ENCODE data around the gene TENT5C. TPM values are rescaled to one million over a fixed set of nuclear protein-coding genes. Genes with fewer than 3 reads are reported as not detected.

The TENT5C gene
- total and polyA plus RNA-seq, 9 of the 15 experiments (the other 6 are each of a cell fraction or from before 2014, with no cell fraction given): 1.8 to 7.7 (median 4.0) TPM

GRCh38 chr1:117621316-117621715 lies 15.5 kb downstream of the TENT5C start:
- no peak for FAIRE-seq
- no peak overlapping the region for H3K4me3 ChIP-seq
- intact Hi-C loops (cut with micrococcal nuclease): no loop called here

More at GRCh38 chr1:117621316-117621715, 15.5 kb downstream of the TENT5C start:
- POLR2A ChIA-PET: interaction anchor here (1.3 to 24.8 kb wide), 2 partner anchors 9 to 12 kb away, joined by 4 to 383 read pairs; partner anchors contain the start of gene TENT5C
- peaks cover 21% of the 10 kb centered on the region for H3K36me3 ChIP-seq (ENCODE audit: control insufficient read depth, insufficient read depth, low read length)
- TF ChIP-seq THAP12 (CRISPR knock-in tag; IDR thresholded peaks at IDR 0.05) (no peak), PYGO2 (tag; IDR thresholded peaks at IDR 0.05) (no peak), MTA2 (IDR thresholded peaks at IDR 0.05; ENCODE audit: low read depth) (no peak), PHB (CRISPR knock-in tag; IDR thresholded peaks at IDR 0.05) (no peak), ZBED1 (IDR thresholded peaks at IDR 0.05) (no peak), RBM39 (optimal IDR thresholded peaks at IDR 0.05; ENCODE audit: low read depth, low read length) (no peak), PHB2 (IDR thresholded peaks at IDR 0.05; ENCODE audit: low read depth) (no peak), BDP1 (IDR thresholded peaks at IDR 0.05; ENCODE audit: insufficient read depth, insufficient read length) (no peak), PTBP1 (IDR thresholded peaks at IDR 0.05; ENCODE audit: low read depth, low read length) (no peak), KDM4B (IDR thresholded peaks at IDR 0.05; ENCODE audit: borderline replicate concordance in 2 of 2, low read depth in 1 of 2) (no peak), MLX (CRISPR knock-in tag; conservative IDR thresholded peaks at IDR 0.05) (no peak), KDM2B (CRISPR knock-in tag; IDR thresholded peaks at IDR 0.05) (no peak), FOXK1 (CRISPR knock-in tag; IDR thresholded peaks at IDR 0.05; ENCODE audit: borderline replicate concordance) (no peak), ZZZ3 (IDR thresholded peaks at IDR 0.05) (no peak), MAZ (CRISPR knock-in tag; conservative IDR thresholded peaks at IDR 0.05 in 1 of 2, IDR thresholded peaks at IDR 0.05 in 1 of 2) (no peak), RBM25 (IDR thresholded peaks at IDR 0.05; ENCODE audit: low read depth, low read length, severe bottlenecking) (no peak), NCOA1 (IDR thresholded peaks at IDR 0.05; ENCODE audit: low read depth) (no peak), ZNF140 (CRISPR knock-in tag; IDR thresholded peaks at IDR 0.05) (no peak)
- TF ChIP-seq, protein P1, sequence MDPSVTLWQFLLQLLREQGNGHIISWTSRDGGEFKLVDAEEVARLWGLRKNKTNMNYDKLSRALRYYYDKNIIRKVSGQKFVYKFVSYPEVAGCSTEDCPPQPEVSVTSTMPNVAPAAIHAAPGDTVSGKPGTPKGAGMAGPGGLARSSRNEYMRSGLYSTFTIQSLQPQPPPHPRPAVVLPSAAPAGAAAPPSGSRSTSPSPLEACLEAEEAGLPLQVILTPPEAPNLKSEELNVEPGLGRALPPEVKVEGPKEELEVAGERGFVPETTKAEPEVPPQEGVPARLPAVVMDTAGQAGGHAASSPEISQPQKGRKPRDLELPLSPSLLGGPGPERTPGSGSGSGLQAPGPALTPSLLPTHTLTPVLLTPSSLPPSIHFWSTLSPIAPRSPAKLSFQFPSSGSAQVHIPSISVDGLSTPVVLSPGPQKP (CRISPR knock-in tag; IDR thresholded peaks at IDR 0.05): no peak
- H3K27ac ChIP-seq (ENCODE audit: extremely low read depth, low read depth, low read length): no peak overlapping the region
- 0 out of 2 replicates have a peak, but pooled peaks cover 6% of the 10 kb centered on the region for H4K20me1 ChIP-seq (replicated peaks; ENCODE audit: control insufficient read depth, insufficient read depth, low read length)
- H2AFZ ChIP-seq (ENCODE audit: low read depth, low read length): no peak overlapping the region
- peaks cover 56% of the 10 kb centered on the region for H3K79me2 ChIP-seq (ENCODE audit: control insufficient read depth, insufficient read depth, low read length)
- peaks cover 4 to 24% of the 10 kb centered on the region in 2 experiments; a peak in 4 of 5 replicates for H3K4me1 ChIP-seq (replicated peaks in 1 of 2; ENCODE audit: control insufficient read depth in 2 of 2, insufficient read depth in 2 of 2, low read length in 2 of 2)
- H3K27me3 ChIP-seq (ENCODE audit: control insufficient read depth in 2 of 2, insufficient read depth in 2 of 2, low read length in 2 of 2): no peaks in the 10 kb centered on the region
- in situ Hi-C loops (cut with MboI): no loop called here
- ATAC-seq: no peak
- H3K9me3 ChIP-seq (replicated peaks; ENCODE audit: control insufficient read depth, insufficient read depth, low read depth, low read length): no peaks in the 10 kb centered on the region
- no peaks in the 10 kb centered on the region for H3K9me1 ChIP-seq (ENCODE audit: control insufficient read depth, insufficient read depth, low read length)
- WGBS (ENCODE audit: insufficient coverage, low coverage, missing lambda C conversion rate): 80% methylated on average over 4 of the region's 4 CpGs
- DNase-seq (ENCODE audit: extremely low read depth in 1 of 4, low spot score in 3 of 4): no peak
- CTCF ChIA-PET (ENCODE audit: low intra/inter-chr PET ratio): no interaction called here
- BruUV-seq (replicated peaks): no TSS peak
- H3K4me2 ChIP-seq (ENCODE audit: insufficient read depth, low read length): no peak overlapping the region
- no peak overlapping the region for H3K9ac ChIP-seq (ENCODE audit: insufficient read depth in 1 of 2, low read depth in 2 of 2, low read length in 2 of 2)

Data from K562 (cell line).